ENCODE data around the gene AKR7A3.

- TF ChIP-seq TAF1 (IDR thresholded peaks at IDR 0.05; ENCODE audit: borderline replicate concordance, low read depth, low read length) (no peak), POLR2A (IDR thresholded peaks at IDR 0.05; ENCODE audit: low read depth, low read length) (no peak)
These were observed 17.3 kb upstream of the AKR7A3 start for GRCh38 chr1:19305880-19306279.
